Measurements from ENCODE around the gene JMJD7.

JMJD7 gene

GRCh38 chr15:41832208-41832607 lies 4.3 kb downstream of the JMJD7 start:
- no peak for DNase-seq
- no CpG with 5 or more reads among the region's 10 CpGs for WGBS (ENCODE audit: extremely low coverage, insufficient coverage, low lambda C conversion rate)
- Histone ChIP-seq H3K4ac (ENCODE audit: low read depth, low read length) (no peak overlapping the region), H3K18ac (ENCODE audit: low read length) (no peak overlapping the region), H2AK5ac (ENCODE audit: low read length) (no peak overlapping the region), H3K4me2 (ENCODE audit: low read length) (no peak overlapping the region), H3K56ac (ENCODE audit: low read length) (no peak overlapping the region), H3K23ac (ENCODE audit: low read length) (no peak overlapping the region), H3K36me3 (ENCODE audit: control insufficient read depth, insufficient read depth, low read length) (no peaks in the 10 kb centered on the region), H3K4me1 (ENCODE audit: control insufficient read depth, low read depth, low read length) (peaks cover 2% of the 10 kb centered on the region), H2BK15ac (replicated peaks; ENCODE audit: low read depth) (no peak overlapping the region), H4K8ac (ENCODE audit: low read depth, low read length) (no peak overlapping the region), H4K5ac (ENCODE audit: low read length) (no peak overlapping the region), H3K79me1 (ENCODE audit: low read length) (no peaks in the 10 kb centered on the region), H3K4me3 (ENCODE audit: low read length) (no peak overlapping the region), H3K9ac (ENCODE audit: low read length) (no peak overlapping the region), H3K79me2 (ENCODE audit: control insufficient read depth, insufficient read depth, low read length) (no peaks in the 10 kb centered on the region), H2BK5ac (ENCODE audit: low read length) (no peak overlapping the region), H2BK120ac (ENCODE audit: low read depth, low read length) (no peak overlapping the region), H3K27me3 (ENCODE audit: insufficient read depth, low read length, poor library complexity) (no peaks in the 10 kb centered on the region), H3K27ac (ENCODE audit: low read depth, low read length) (no peak overlapping the region)

DNA sequence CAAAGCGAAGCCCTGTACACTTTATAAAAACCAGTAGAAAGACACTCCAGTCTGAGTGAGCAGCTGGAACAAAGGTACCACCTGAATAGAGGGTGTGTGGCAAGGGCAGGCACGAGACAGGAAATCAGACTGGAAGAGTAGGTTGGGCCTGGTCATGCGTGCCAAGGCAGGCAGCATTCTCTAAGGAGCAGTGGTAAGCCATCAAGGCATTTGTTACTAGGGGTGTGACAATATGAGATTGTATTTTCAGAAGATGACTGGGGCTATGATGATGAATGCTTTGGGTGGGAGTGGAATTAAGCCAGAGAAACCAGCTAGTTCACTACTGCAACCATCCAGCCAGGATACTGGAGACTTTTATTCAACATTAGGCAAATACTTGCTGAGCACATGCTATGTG lies 5.0 kb downstream of the JMJD7 start:
- Histone ChIP-seq H2BK120ac (ENCODE audit: low read depth, low read length) (no peak overlapping the region), H3K27ac (ENCODE audit: low read depth, low read length) (no peak overlapping the region), H4K5ac (ENCODE audit: low read length) (no peak overlapping the region), H2AK5ac (ENCODE audit: low read length) (no peak overlapping the region), H3K79me1 (ENCODE audit: low read length) (no peaks in the 10 kb centered on the region), H3K4ac (ENCODE audit: low read depth, low read length) (no peak overlapping the region), H3K4me1 (ENCODE audit: control insufficient read depth, low read depth, low read length) (peaks cover 2% of the 10 kb centered on the region), H3K4me2 (ENCODE audit: low read length) (no peak overlapping the region), H3K27me3 (ENCODE audit: insufficient read depth, low read length, poor library complexity) (no peaks in the 10 kb centered on the region), H3K18ac (ENCODE audit: low read length) (no peak overlapping the region), H3K23ac (ENCODE audit: low read length) (no peak overlapping the region), H3K56ac (ENCODE audit: low read length) (no peak overlapping the region), H3K36me3 (ENCODE audit: control insufficient read depth, insufficient read depth, low read length) (no peaks in the 10 kb centered on the region), H2BK15ac (replicated peaks; ENCODE audit: low read depth) (no peak overlapping the region), H3K4me3 (ENCODE audit: low read length) (no peak overlapping the region), H4K8ac (ENCODE audit: low read depth, low read length) (no peak overlapping the region), H3K79me2 (ENCODE audit: control insufficient read depth, insufficient read depth, low read length) (no peaks in the 10 kb centered on the region), H2BK5ac (ENCODE audit: low read length) (no peak overlapping the region), H3K9ac (ENCODE audit: low read length) (no peak overlapping the region)
- no CpG with 5 or more reads among the region's 3 CpGs for WGBS (ENCODE audit: extremely low coverage, insufficient coverage, low lambda C conversion rate)
- no peak for DNase-seq

- no peak overlapping the region for H3K4me2 ChIP-seq (ENCODE audit: low read length)
- H3K4me3 ChIP-seq (ENCODE audit: low read length) = no peak overlapping the region
- H3K9ac ChIP-seq (ENCODE audit: low read length) = no peak overlapping the region
- H2AK5ac ChIP-seq (ENCODE audit: low read length) = no peak overlapping the region
- H3K23ac ChIP-seq (ENCODE audit: low read length) = no peak overlapping the region
- H3K27me3 ChIP-seq (ENCODE audit: insufficient read depth, low read length, poor library complexity) = no peaks in the 10 kb centered on the region
- no peak overlapping the region for H3K56ac ChIP-seq (ENCODE audit: low read length)
- no peak overlapping the region for H3K27ac ChIP-seq (ENCODE audit: low read depth, low read length)
- H3K36me3 ChIP-seq (ENCODE audit: control insufficient read depth, insufficient read depth, low read length) = no peaks in the 10 kb centered on the region
- H3K4me1 ChIP-seq (ENCODE audit: control insufficient read depth, low read depth, low read length) = no peaks in the 10 kb centered on the region
- H2BK5ac ChIP-seq (ENCODE audit: low read length) = no peak overlapping the region
- H3K79me1 ChIP-seq (ENCODE audit: low read length) = no peaks in the 10 kb centered on the region
- no peak overlapping the region for H3K18ac ChIP-seq (ENCODE audit: low read length)
- H4K8ac ChIP-seq (ENCODE audit: low read depth, low read length) = no peak overlapping the region
- H3K4ac ChIP-seq (ENCODE audit: low read depth, low read length) = no peak overlapping the region
- H3K79me2 ChIP-seq (ENCODE audit: control insufficient read depth, insufficient read depth, low read length) = no peaks in the 10 kb centered on the region
- no peak for DNase-seq
- H2BK120ac ChIP-seq (ENCODE audit: low read depth, low read length) = no peak overlapping the region
- no CpG with 5 or more reads among the region's 3 CpGs for WGBS (ENCODE audit: extremely low coverage, insufficient coverage, low lambda C conversion rate)
- no peak overlapping the region for H2BK15ac ChIP-seq (replicated peaks; ENCODE audit: low read depth)
- H4K5ac ChIP-seq (ENCODE audit: low read length) = no peak overlapping the region
Measured at GRCh38 chr15:41834096-41834495, 6.2 kb downstream of the JMJD7 start.

- no peaks in the 10 kb centered on the region for H3K27me3 ChIP-seq (ENCODE audit: insufficient read depth, low read length, poor library complexity)
- no peak overlapping the region for H4K5ac ChIP-seq (ENCODE audit: low read length)
- H3K56ac ChIP-seq (ENCODE audit: low read length) = no peak overlapping the region
- no peak overlapping the region for H3K18ac ChIP-seq (ENCODE audit: low read length)
- no peaks in the 10 kb centered on the region for H3K36me3 ChIP-seq (ENCODE audit: control insufficient read depth, insufficient read depth, low read length)
- H3K79me2 ChIP-seq (ENCODE audit: control insufficient read depth, insufficient read depth, low read length) = no peaks in the 10 kb centered on the region
- no peak overlapping the region for H3K4ac ChIP-seq (ENCODE audit: low read depth, low read length)
- DNase-seq = no peak
- H3K23ac ChIP-seq (ENCODE audit: low read length) = no peak overlapping the region
- WGBS (ENCODE audit: extremely low coverage, insufficient coverage, low lambda C conversion rate) = no CpG with 5 or more reads among the region's 6 CpGs
- no peak overlapping the region for H3K4me3 ChIP-seq (ENCODE audit: low read length)
- H4K8ac ChIP-seq (ENCODE audit: low read depth, low read length) = no peak overlapping the region
- no peak overlapping the region for H2BK15ac ChIP-seq (replicated peaks; ENCODE audit: low read depth)
- no peak overlapping the region for H3K4me2 ChIP-seq (ENCODE audit: low read length)
- H2BK120ac ChIP-seq (ENCODE audit: low read depth, low read length) = no peak overlapping the region
- H2AK5ac ChIP-seq (ENCODE audit: low read length) = no peak overlapping the region
- H3K27ac ChIP-seq (ENCODE audit: low read depth, low read length) = no peak overlapping the region
- H3K9ac ChIP-seq (ENCODE audit: low read length) = no peak overlapping the region
- H2BK5ac ChIP-seq (ENCODE audit: low read length) = no peak overlapping the region
- H3K4me1 ChIP-seq (ENCODE audit: control insufficient read depth, low read depth, low read length) = no peaks in the 10 kb centered on the region
- no peaks in the 10 kb centered on the region for H3K79me1 ChIP-seq (ENCODE audit: low read length)
Measured at GRCh38 chr15:41836073-41836472, 8.2 kb downstream of the JMJD7 start.

DNA sequence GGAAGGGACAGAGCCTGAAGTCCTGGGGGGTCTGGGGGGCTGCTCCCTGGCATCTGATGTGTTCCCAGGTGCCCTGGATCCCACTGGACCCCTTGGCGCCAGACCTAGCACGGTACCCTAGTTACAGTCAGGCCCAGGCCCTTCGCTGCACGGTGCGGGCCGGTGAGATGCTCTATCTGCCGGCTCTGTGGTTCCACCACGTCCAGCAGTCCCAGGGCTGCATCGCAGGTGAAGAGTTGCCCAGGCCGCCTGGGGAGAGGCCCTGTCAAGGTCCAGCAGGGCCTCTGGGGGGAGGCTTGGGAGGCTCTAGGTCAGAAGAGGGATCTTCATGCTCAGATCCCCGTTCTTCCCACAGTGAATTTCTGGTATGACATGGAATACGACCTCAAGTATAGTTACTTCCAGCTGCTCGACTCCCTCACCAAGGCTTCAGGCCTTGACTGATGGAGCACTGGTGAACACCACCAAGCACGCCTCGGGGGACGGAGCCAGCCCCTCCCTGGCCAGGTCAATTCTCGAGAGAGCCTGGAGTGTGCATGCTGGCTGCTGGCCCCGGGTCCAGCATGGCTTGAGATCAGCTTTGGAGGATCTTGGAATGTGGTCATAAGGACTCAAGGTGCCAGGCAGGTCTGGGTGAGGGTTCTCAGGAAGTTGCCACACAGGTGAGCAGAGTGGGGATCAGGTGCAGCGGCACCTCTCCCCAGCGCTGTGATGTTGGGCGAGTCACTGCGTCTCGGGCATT lies 9.0 kb downstream of the JMJD7 start:
- H3K56ac ChIP-seq (ENCODE audit: low read length) = no peak overlapping the region
- H3K79me2 ChIP-seq (ENCODE audit: control insufficient read depth, insufficient read depth, low read length) = no peaks in the 10 kb centered on the region
- no peaks in the 10 kb centered on the region for H3K36me3 ChIP-seq (ENCODE audit: control insufficient read depth, insufficient read depth, low read length)
- no peak overlapping the region for H2AK5ac ChIP-seq (ENCODE audit: low read length)
- H3K27me3 ChIP-seq (ENCODE audit: insufficient read depth, low read length, poor library complexity) = no peaks in the 10 kb centered on the region
- no peak overlapping the region for H3K23ac ChIP-seq (ENCODE audit: low read length)
- no peak overlapping the region for H4K8ac ChIP-seq (ENCODE audit: low read depth, low read length)
- H3K27ac ChIP-seq (ENCODE audit: low read depth, low read length) = no peak overlapping the region
- no peak overlapping the region for H3K4me3 ChIP-seq (ENCODE audit: low read length)
- no peak overlapping the region for H3K9ac ChIP-seq (ENCODE audit: low read length)
- H3K4ac ChIP-seq (ENCODE audit: low read depth, low read length) = no peak overlapping the region
- no peaks in the 10 kb centered on the region for H3K4me1 ChIP-seq (ENCODE audit: control insufficient read depth, low read depth, low read length)
- no peak overlapping the region for H2BK15ac ChIP-seq (replicated peaks; ENCODE audit: low read depth)
- H2BK5ac ChIP-seq (ENCODE audit: low read length) = no peak overlapping the region
- no peak for DNase-seq
- H4K5ac ChIP-seq (ENCODE audit: low read length) = no peak overlapping the region
- H3K4me2 ChIP-seq (ENCODE audit: low read length) = no peak overlapping the region
- no CpG with 5 or more reads among the region's 23 CpGs for WGBS (ENCODE audit: extremely low coverage, insufficient coverage, low lambda C conversion rate)
- no peak overlapping the region for H3K18ac ChIP-seq (ENCODE audit: low read length)
- no peak overlapping the region for H2BK120ac ChIP-seq (ENCODE audit: low read depth, low read length)
- no peaks in the 10 kb centered on the region for H3K79me1 ChIP-seq (ENCODE audit: low read length)

DNA sequence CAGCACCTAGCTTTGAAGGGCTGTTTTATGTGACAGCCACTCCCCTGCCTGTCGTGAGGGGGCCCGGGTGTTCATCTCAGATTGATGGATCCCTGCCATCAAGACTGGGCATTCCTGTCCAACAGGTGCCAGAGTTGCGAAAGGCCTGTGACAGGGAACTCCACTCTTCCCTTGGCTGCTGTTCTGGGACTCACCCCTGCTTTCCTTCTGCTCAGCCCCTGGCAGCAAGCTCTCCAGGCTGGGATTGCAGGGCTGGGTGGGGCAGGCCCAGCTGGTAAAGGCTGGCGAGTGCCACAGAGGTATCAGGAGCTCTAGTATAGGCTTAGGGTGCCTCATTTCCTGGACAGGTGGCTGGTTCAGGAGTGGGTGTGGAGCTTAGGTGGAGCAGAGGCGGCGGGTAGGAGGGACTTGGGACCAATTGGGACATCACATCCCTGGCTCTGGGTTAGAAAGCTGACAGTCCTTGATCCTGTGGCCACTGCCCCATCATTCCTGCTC lies 10.6 kb downstream of the JMJD7 start, which contains the start of gene PLA2G4B:
Gene PLA2G4B (plus strand): TSS at position 448 of the 498 bp plus-strand sequence. CDS start 67 bp downstream, outside the sequence.
- Histone ChIP-seq H3K4ac (ENCODE audit: low read depth, low read length) (no peak within 1 kb of the TSS), H3K79me2 (ENCODE audit: control insufficient read depth, insufficient read depth, low read length) (no peaks in the 10 kb centered on the region), H3K79me1 (ENCODE audit: low read length) (no peaks in the 10 kb centered on the region), H3K27ac (ENCODE audit: low read depth, low read length) (no peak within 1 kb of the TSS), H2BK120ac (ENCODE audit: low read depth, low read length) (no peak within 1 kb of the TSS), H2BK5ac (ENCODE audit: low read length) (no peak within 1 kb of the TSS), H3K4me3 (ENCODE audit: low read length) (no peak within 1 kb of the TSS), H2AK5ac (ENCODE audit: low read length) (no peak within 1 kb of the TSS), H3K18ac (ENCODE audit: low read length) (no peak within 1 kb of the TSS), H2BK15ac (replicated peaks; ENCODE audit: low read depth) (no peak within 1 kb of the TSS), H3K27me3 (ENCODE audit: insufficient read depth, low read length, poor library complexity) (no peaks in the 10 kb centered on the region), H3K9ac (ENCODE audit: low read length) (no peak within 1 kb of the TSS), H4K5ac (ENCODE audit: low read length) (no peak within 1 kb of the TSS), H3K36me3 (ENCODE audit: control insufficient read depth, insufficient read depth, low read length) (no peaks in the 10 kb centered on the region), H3K23ac (ENCODE audit: low read length) (no peak within 1 kb of the TSS), H3K4me2 (ENCODE audit: low read length) (no peak within 1 kb of the TSS), H3K4me1 (ENCODE audit: control insufficient read depth, low read depth, low read length) (no peaks in the 10 kb centered on the region), H4K8ac (ENCODE audit: low read depth, low read length) (no peak within 1 kb of the TSS), H3K56ac (ENCODE audit: low read length) (no peak within 1 kb of the TSS)
- DNase-seq = no peak
- no CpG with 5 or more reads among the region's 6 CpGs for WGBS (ENCODE audit: extremely low coverage, insufficient coverage, low lambda C conversion rate)
